AML-193 (cell line): ENCODE results near the gene DENND2D.

Experiments used
- DNase-seq, 2 experiments: peaks; one replicate each; lab custom pipeline; 2025; lab: John Stamatoyannopoulos, UW

Gene DENND2D, protein sequence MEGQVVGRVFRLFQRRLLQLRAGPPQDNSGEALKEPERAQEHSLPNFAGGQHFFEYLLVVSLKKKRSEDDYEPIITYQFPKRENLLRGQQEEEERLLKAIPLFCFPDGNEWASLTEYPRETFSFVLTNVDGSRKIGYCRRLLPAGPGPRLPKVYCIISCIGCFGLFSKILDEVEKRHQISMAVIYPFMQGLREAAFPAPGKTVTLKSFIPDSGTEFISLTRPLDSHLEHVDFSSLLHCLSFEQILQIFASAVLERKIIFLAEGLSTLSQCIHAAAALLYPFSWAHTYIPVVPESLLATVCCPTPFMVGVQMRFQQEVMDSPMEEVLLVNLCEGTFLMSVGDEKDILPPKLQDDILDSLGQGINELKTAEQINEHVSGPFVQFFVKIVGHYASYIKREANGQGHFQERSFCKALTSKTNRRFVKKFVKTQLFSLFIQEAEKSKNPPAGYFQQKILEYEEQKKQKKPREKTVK

DNA sequence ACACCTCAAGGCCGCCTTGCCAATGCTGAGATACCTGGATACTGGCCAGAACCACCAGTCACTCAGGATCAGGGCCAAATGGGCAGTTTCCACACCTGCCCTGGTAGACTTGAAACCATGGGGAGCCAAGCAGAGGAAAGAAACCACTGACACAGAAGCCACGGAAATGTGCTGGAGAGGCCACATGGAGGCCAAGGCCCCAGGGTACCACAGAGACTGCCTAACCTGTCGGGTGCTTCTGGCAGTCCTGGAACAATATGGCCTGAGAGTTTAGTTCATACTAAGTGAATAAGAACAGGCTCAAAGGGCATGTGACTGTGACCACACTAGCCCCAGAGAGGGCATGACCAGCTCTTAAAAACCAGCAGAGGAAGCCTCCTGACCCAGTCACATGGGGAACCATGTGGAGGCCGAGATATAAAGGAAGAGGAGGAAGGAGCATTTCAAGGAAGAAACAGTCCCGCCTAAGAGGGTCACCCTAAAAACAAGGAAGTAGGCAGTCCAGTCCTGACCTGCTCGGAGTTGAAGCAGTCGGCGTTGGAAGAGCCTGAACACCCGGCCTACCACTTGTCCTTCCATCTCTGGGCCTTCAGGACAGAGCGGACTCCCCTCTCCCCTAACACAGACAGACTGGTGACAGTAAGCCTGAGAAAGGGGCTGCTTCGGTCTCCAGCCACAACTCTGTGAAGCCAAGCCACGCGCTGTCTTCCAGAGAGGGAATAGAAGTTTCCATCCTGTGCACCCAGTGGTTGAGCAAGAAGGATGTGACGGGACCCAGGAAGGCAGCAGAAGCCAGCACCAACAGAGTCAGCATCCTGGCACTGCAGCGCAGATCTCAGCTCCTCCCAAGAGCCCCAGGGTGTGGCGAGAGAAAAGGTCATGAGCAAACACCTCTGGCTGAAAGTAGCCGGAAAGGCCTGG lies at the start of gene DENND2D:
TSS of gene DENND2D (minus strand) at position 766 of the 921 bp plus-strand sequence. CDS start at position 579, 187 bp downstream.
- peak; percentile 84 to 90 for DNase-seq

DNA sequence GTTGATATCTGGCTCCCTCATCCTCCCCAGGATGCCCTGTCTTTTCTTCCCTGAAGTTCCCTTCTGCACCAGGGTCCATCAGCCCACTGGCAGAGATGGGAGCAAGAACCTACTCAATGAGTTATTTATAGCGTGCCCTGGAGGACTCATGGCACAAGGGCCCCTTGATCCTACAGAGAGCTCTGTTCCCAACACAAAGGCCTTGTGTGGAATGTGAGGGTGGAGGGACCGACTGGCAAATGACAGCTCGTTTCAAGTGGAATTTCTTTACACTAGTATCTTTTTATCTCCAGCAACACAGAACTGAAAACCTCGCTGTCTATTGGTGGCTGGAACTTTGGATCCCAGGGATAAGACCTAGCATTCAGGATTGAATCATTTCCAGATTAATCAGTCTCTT lies 49.5 kb upstream of the DENND2D start:
- no peak for DNase-seq

GRCh38 chr1:111247125-111247838 lies 46.8 kb upstream of the DENND2D start:
- no peak for DNase-seq

DNA sequence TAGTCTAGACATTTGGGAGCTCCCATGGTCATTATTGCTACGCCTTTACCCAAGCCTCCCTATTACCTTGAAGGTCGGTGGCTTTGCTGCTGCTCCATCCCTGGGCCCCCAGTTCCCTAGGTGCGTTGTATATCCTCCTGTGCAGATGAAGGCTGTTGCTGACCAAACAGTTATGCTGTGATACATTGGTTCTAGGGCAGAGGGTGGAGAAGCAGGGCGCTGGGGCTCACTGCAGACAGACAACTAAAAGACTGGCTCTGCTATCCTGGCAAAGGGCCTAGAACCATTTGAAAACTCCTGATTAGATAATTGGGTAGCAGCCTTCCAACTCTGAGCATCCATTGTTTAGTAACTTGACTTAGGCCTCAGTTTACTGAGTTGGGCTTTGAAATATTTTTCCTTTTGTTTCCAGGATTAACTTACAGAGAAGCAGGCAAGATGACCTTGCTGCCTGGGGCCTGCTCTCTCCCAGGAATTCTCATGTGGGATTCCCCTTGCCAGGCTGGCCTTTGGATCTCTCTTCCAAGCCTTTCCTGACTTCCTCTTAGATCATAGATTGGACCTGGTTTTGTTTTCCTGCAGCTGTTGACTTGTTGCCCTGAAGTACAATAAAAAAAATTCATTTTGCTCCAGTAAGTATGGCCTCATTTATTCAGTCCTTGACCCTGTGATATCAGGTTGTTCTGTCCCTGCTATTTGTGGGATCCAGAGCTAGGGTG lies 42.5 kb upstream of the DENND2D start:
- no peak for DNase-seq

DNA sequence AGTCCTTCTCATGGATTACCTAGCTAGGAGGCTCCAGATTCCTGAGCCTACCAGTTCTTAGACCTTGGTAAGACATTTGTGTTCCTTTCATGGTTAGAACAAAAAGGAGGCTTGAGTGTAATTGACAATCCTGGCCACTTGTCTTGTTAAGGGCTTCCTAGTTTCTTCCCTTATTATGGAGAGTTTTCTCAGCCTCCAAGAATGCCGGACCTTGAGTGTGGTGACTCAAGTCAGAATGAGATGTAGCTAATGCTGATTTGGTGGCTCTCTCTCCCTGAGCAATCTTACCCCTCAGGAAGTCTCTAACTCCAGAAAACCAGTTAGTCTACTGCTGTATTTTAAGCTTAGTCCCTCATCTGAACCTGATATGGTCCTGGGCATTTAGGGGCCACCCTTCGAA lies 41.4 kb upstream of the DENND2D start:
- DNase-seq: no peak

GRCh38 chr1:111238056-111238795 lies 37.8 kb upstream of the DENND2D start:
- DNase-seq: no peak

DNA sequence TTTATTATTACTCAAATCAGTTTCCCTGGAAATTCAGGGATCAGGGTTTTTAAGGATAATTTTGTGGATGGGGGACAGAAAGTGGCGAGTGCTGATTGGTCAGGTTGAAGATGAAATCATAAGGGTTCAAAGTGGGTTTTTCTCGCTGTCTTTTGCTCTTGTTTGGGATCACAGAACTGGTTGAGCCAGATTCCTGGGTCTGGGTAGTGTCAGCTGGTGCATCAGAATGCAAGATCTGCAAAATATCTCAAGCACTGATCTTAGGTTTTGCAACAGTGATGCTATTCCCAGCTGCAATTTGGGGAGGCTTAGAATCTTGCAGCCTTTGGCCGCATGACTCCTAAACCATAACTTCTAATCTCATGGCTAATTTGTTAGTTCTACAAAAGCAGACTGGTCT lies 36.4 kb upstream of the DENND2D start:
- no peak for DNase-seq

DNA sequence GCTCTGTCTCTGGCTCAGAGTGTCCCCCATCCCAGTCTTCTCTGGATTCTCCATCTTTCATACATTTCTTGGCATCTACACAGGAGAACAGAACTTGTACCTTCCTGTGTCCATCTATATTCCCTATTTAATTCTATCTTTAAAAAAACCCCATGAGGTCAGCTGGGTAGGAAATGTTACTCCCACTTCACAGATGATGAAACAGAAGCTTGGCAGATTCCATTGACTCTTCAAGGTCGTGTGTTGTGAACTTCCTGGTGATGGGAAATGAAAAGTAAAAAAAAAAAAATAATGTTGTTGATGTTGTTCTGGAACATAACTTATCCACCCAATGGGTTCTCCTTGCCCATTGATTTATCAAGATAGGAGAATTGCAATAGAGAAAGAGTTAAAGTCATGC lies 35.9 kb upstream of the DENND2D start:
- no peak for DNase-seq

- no peak for DNase-seq
Measured at GRCh38 chr1:111234866-111235265, 34.4 kb upstream of the DENND2D start.

- no peak for DNase-seq
Measured at GRCh38 chr1:111234258-111234657, 33.8 kb upstream of the DENND2D start.

DNA sequence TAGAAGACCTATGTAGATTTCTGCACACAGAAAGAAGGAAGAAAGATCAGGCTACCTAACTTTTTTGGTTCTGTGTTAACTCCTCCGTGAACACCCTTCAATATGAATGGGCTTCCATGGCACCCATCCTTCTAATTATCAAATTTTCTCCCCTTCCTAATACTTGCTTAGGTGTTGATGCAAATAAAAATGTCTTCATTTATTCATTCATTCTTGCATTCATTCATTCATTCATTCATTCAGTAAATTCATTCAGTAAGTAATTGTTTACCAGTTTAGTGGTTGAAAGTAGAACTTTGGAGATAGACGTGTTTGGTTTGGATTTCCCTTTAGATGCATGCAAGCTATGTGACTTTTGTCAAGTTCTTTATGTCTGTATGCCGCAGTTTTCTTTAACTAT lies 31.7 kb upstream of the DENND2D start:
- DNase-seq: no peak

DNA sequence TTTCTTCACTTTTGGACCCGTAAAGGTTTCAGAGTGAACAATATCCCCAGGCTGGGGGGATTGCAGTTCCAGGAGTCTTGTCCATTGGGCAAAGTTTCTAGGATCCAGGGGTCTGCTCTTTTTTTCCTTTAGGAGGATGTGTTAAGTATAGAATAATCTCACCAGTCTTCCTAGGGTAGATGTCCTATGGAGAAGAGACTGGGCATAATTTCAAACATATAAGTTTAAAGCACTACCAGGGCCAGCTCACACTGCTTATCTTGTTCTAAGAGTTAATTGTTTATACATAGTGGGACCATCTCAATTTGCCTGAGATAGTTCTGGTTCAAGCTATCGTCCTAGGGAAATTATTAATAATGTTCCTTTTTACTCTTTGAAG lies 28.3 kb upstream of the DENND2D start:
- DNase-seq: no peak

GRCh38 chr1:111227851-111228747 lies 27.7 kb upstream of the DENND2D start:
- no peak for DNase-seq

DNA sequence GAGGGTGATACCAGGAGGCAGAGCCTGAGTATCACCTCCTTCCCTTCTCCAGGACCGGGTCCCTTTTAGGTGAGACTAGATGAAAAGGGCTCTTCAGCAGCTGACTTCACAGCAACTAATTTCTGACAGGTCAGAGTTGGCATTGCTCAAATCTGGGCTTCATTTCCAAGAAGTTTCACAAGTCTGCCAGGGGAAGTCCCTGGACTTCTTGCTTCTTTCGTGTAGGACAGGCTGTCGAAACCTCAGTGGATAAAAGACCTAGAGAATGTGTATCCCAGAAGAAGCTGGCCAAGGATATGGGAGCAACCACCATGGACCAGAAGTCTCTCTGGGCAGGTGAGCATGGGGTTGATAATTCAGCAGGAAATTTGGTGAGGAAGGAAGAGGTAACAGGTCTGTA lies 27.0 kb upstream of the DENND2D start, which contains the start of gene CHI3L2:
TSS of gene CHI3L2 (plus strand) at position 280 of the 400 bp plus-strand sequence. CDS start at position 297, 17 bp downstream.
- DNase-seq: no peak

GRCh38 chr1:111225717-111226400 lies 25.4 kb upstream of the DENND2D start:
- no peak for DNase-seq

DNA sequence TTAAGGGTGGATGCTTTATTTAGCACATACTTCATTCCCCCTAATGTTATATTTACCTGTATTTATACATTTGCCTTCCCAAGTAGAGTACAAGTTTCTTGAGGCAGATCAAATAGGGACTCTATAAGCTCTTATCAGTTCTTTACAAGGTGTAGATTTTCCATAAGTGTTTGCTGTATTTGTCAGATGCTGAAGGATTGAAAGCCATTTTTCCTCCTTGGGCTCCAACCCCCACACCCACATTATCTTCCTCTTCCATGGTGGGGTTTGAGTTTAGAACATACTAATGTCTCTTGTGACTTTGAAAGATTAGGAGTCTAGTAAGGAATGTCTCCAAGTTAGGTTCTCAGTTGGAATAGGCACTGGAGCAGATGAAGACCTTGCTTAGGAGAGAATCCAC lies 24.6 kb upstream of the DENND2D start:
- no peak for DNase-seq

GRCh38 chr1:111223126-111223685 lies 22.8 kb upstream of the DENND2D start:
- no peak for DNase-seq

- peak; percentile 38 to 64 for DNase-seq
Measured at GRCh38 chr1:111222308-111223125, 22.1 kb upstream of the DENND2D start.
